Prostate gland (tissue), 2 donors: ENCODE measurements around the gene DDX6. TPM values are rescaled to one million over a fixed set of nuclear protein-coding genes. Genes with fewer than 3 reads are reported as not detected.
"Not testable (repeated sequence)": the region's sequence is repeated elsewhere in the genome, so short reads cannot be mapped to it uniquely, and the experiment has no call there.

Experiments
- DNase-seq: peaks from one replicate; pipeline ENCODE4 v3.0.0-alpha.2; 2019; ENCODE audit warnings: low spot score
- H3K27ac ChIP-seq, 2 donors: fragments of 200-600 bp; sonication (generic); 2 replicates each; pipeline ENCODE4 v1.5.1; 2017 to 2019
- H3K27me3 ChIP-seq: fragments of 200-600 bp; sonication (generic); replicated peaks from 2 replicates; pipeline ENCODE4 v1.5.1; 2019; ENCODE audit not compliant: insufficient read depth
- H3K36me3 ChIP-seq, 2 donors: fragments of 200-600 bp; sonication (generic); 1 replicate in 1 of 2; 2 replicates in 1 of 2; pipeline versions ENCODE4 v1.5.1 to v1.8.1; 2017 to 2019
- H3K4me1 ChIP-seq: fragments of 200-600 bp; sonication (generic); replicated peaks from 2 replicates; pipeline ENCODE4 v1.5.1; 2019
- H3K4me3 ChIP-seq, 2 donors: fragments of 200-600 bp; sonication (generic); 2 replicates each; pipeline ENCODE4 v1.5.1; 2017 to 2019
- H3K9me3 ChIP-seq: fragments of 200-600 bp; sonication (generic); 2 replicates; pipeline ENCODE4 v1.5.1; 2017
- POLR2A ChIP-seq: fragments of 450-650 bp; IDR thresholded peaks from one replicate; pipeline ENCODE4 v1.6.1; 2016; ENCODE audit warnings: antibody characterized with exemption, mild to moderate bottlenecking
- POLR2AphosphoS5 ChIP-seq: sonication (generic); formaldehyde crosslinking; IDR thresholded peaks from one replicate; pipeline ENCODE4 v1.6.1; 2017; ENCODE audit warnings: antibody characterized with exemption
- WGBS: methylation state at CpG from one replicate; pipeline ENCODE4 v1.1.5; 2018; 5-methylcytosine and 5-hydroxymethylcytosine counted together
- intact Hi-C: fragments of 100-400 bp; cut with DNase I; formaldehyde crosslinking; loops from one replicate; pipeline ENCODE4 v1.14.2; 2022
- total RNA-seq, 2 donors: library from RNA; depleted of rRNA; stranded (reverse); fragments of >200 nt; gene quantifications; one replicate each; pipeline ENCODE4 v1.1.0, GENCODE V29; 2016
- TF ChIP-seq, protein P1 (sequence below), 4 experiments: fragments of 200-600 bp in 2 of 4; fragments of 450-650 bp in 2 of 4; sonication (generic) in 2 of 4; IDR thresholded peaks; 1 replicate in 3 of 4; 2 replicates in 1 of 4; pipeline ENCODE4 v1.5.1; 2016 to 2019; ENCODE audit warnings: antibody characterized with exemption in 4 of 4, mild to moderate bottlenecking in 2 of 4, moderate library complexity in 2 of 4

The DDX6 gene
- total RNA-seq, 2 donors from 2014 or later: 122 to 127 TPM

DNA sequence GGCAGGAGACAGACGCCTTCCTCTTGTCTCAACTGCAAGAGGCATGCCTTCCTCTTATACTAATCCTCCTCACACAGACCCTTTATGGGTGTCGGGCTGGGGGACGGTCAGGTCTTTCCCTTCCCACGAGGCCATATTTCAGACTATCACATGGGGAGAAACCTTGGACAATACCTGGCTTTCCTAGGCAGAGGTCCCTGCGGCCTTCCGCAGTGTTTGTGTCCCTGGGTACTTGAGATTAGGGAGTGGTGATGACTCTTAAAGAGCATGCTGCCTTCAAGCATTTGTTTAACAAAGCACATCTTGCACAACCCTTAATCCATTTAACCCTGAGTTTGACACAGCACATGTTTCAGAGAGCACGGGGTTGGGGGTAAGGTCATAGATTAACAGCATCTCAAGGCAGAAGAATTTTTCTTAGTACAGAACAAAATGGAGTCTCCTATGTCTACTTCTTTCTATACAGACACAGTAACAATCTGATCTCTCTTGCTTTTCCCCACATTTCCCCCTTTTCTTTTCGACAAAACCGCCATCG, 69.4 kb downstream of the DDX6 start:
- DNase-seq, H3K27ac ChIP-seq, intact Hi-C loops, H3K9me3 ChIP-seq, H3K4me1 ChIP-seq, H3K4me3 ChIP-seq, H3K36me3 ChIP-seq, H3K27me3 ChIP-seq: not testable (repeated sequence)
- WGBS: 91% methylated on average over 6 of the region's 10 CpGs

DNA sequence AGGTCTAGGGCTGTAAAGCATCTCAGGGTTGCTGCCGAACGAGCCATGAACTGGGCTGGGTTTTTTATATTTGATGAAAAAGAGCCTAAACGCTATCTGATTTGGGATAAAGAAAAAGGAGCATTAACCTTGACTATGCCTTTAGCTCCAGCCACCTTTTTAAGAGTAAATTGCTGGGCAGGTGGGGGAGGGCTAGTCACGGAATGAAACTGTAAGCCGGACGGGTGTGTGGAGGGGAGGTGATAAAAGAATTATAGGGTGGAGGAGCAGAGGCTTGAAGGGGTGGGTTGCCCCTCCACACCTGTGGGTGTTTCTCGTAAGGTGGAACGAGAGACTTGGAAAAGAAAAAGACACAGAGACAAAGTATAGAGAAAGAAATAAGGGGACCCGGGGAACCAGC, 70.2 kb downstream of the DDX6 start:
- 56% methylated on average over 9 of the region's 9 CpGs for WGBS
- intact Hi-C loops: not testable (repeated sequence)

DNA sequence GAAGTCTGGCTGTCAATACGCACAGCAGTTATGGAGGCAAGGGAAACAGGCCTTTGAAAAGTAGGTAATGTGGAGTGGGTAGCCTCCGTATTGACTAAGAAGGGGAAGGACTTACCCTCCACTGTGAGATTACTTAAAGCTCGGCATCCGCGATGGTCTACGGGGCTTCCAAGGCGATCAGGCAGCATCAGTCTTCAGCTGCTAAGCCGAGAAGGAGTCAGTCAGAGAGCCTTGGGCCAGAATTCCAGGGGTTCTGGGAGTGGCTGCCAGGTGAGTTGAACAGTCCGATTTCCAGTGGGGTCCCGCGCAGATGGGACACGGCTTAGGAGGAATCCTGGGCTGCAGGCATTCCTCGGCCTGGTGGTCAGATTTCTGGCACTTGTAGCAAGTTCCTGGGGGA, 70.9 kb downstream of the DDX6 start:
- H3K4me1 ChIP-seq, H3K27ac ChIP-seq, H3K27me3 ChIP-seq, H3K4me3 ChIP-seq, intact Hi-C loops, DNase-seq, H3K9me3 ChIP-seq, H3K36me3 ChIP-seq: not testable (repeated sequence)
- 73% methylated on average over 13 of the region's 13 CpGs for WGBS

More for the DNA sequence above, 70.2 kb downstream of the DDX6 start:
- H3K27me3 ChIP-seq, H3K9me3 ChIP-seq, H3K27ac ChIP-seq, H3K4me3 ChIP-seq, DNase-seq, H3K4me1 ChIP-seq, H3K36me3 ChIP-seq: not testable (repeated sequence)

DNA sequence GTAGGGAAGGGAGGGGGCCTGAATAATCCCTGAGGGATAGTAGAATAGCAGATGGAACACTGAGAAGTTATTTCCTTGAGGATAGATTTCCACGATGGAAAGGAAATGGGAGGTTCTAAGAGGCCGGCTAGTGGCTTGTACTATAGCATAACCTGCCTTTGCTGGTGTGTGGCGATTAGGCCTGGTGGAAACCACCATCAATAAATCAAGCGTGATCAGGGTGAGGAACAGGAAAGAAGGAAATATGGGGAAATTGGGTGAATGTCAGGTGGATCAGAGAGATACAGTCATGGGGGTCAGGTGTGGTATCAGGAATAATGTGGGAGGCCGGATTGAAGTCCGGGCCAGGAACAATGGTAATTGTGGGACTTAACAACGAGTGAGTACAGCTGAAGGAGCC, 72.4 kb downstream of the DDX6 start:
- intact Hi-C loops, H3K4me3 ChIP-seq, H3K9me3 ChIP-seq, DNase-seq, H3K4me1 ChIP-seq, H3K27ac ChIP-seq, H3K27me3 ChIP-seq, H3K36me3 ChIP-seq: not testable (repeated sequence)
- 87% methylated on average over 7 of the region's 7 CpGs for WGBS

DNA sequence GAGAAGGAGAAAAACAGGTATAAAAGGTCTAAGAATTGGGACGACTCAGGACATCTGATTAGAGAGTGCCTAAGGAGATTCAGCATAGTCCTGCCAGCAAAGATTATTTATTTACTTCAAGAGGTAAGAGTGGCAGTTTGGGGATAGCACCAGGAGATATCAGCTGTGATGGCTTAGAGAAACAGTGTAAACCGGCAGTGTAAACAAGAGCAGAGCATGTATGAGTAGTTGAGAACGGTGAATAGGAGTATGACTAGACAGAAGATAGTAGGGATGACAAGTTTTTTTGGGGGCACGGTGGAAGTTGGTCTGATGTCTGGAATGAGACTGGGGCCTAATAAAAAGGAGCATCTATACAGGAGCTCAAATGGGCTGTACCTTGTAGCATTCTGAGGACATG, 73.2 kb downstream of the DDX6 start:
- H3K4me3 ChIP-seq, H3K27me3 ChIP-seq, H3K9me3 ChIP-seq, intact Hi-C loops, H3K36me3 ChIP-seq, DNase-seq, H3K27ac ChIP-seq, H3K4me1 ChIP-seq: not testable (repeated sequence)
- 66% methylated on average over 4 of the region's 4 CpGs for WGBS

DNA sequence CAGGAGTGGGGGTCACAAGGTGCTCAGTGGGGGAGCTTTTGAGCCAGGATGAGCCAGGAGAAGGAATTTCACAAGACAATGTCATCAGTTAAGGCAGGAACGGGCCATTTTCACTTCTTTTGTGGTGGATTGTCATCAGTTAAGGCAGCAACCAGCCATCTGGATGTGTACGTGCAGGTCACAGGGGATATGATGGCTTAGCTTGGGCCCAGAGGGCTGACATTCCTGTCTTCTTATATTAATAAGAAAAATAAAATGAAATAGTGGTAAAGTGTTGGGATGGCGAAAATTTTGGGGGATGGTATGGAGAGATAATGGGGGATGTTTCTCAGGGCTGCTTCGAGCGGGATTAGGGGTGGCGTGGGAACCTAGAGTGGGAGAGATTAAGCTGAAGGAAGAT, 73.7 kb downstream of the DDX6 start:
- intact Hi-C loops, DNase-seq, H3K4me1 ChIP-seq, H3K9me3 ChIP-seq, H3K27me3 ChIP-seq, H3K27ac ChIP-seq, H3K36me3 ChIP-seq, H3K4me3 ChIP-seq: not testable (repeated sequence)
- WGBS: 89% methylated on average over 6 of the region's 6 CpGs

DNA sequence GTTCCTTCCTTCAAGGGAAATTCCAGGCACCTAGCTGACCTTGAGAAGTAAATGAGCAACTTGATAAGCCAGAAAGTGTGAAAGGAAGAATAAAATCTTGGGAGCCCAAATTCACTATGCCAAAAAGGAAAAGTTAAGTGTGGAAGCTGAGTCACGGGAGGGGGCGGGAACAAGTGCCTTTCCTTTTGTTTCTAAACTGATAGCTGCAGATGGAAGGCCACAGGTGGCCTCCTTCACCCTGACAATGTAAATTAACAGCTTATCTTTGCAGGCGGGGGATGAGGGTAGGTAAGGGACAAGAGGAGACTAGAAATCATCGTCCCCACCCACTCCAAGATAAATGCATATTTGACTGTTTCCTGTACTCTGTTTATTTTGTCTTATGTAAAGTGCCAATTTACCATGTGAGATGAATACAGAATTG, 75.1 kb downstream of the DDX6 start:
- H3K4me1 ChIP-seq: no peaks in the 10 kb centered on the region
- H3K27ac ChIP-seq: no peak overlapping the region
- intact Hi-C loops: no loop called here
- no peaks in the 10 kb centered on the region for H3K9me3 ChIP-seq
- no peaks in the 10 kb centered on the region for H3K27me3 ChIP-seq
- H3K4me3 ChIP-seq: no peak overlapping the region
- DNase-seq: no peak
- 60% methylated on average over 4 of the region's 4 CpGs for WGBS
- TF ChIP-seq POLR2AphosphoS5 (no peak), POLR2A (no peak)
- TF ChIP-seq, protein P1, sequence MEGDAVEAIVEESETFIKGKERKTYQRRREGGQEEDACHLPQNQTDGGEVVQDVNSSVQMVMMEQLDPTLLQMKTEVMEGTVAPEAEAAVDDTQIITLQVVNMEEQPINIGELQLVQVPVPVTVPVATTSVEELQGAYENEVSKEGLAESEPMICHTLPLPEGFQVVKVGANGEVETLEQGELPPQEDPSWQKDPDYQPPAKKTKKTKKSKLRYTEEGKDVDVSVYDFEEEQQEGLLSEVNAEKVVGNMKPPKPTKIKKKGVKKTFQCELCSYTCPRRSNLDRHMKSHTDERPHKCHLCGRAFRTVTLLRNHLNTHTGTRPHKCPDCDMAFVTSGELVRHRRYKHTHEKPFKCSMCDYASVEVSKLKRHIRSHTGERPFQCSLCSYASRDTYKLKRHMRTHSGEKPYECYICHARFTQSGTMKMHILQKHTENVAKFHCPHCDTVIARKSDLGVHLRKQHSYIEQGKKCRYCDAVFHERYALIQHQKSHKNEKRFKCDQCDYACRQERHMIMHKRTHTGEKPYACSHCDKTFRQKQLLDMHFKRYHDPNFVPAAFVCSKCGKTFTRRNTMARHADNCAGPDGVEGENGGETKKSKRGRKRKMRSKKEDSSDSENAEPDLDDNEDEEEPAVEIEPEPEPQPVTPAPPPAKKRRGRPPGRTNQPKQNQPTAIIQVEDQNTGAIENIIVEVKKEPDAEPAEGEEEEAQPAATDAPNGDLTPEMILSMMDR (IDR thresholded peaks at IDR 0.05): no peak
- no peaks in the 10 kb centered on the region for H3K36me3 ChIP-seq

DNA sequence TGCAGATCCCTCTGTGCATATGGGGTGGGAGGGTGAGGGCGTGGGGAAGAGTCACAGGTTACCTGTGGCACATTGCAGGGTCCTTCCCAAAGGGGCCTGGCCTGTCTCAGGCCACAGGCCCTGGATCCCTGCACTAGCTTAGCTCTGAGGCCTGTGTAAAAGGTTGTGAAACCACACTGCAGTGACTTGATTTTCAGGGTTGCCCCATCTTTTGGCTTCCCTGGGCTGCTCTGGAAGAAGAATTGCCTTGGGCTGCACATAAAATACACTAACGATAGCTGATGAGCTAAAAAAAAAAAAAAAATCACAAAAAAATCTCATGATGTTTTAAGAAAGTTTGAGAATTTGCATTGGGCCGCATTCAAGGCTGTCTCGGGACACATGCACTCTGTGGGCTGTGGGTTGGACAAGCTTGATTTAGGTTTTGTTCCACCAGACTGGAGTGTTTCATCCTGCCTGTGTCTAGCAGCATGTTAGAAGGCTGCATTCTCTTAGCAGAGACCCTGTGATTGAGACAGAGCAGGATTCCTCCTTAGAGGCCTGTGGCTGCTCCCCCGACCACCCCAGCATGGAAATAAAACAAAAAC, 75.6 kb downstream of the DDX6 start:
- Histone ChIP-seq H3K4me1 (no peaks in the 10 kb centered on the region), H3K36me3 (no peaks in the 10 kb centered on the region), H3K27ac (no peak overlapping the region), H3K9me3 (no peaks in the 10 kb centered on the region), H3K4me3 (no peak overlapping the region), H3K27me3 (no peaks in the 10 kb centered on the region)
- no peak for TF ChIP-seq POLR2AphosphoS5
- TF ChIP-seq POLR2A: no peak
- intact Hi-C loops: no loop called here
- WGBS: 60% methylated on average over 5 of the region's 5 CpGs
- no peak for DNase-seq
